ENCODE measurements around the gene POLR2L. TPM values are rescaled to one million over a fixed set of nuclear protein-coding genes. Genes with fewer than 3 reads are reported as not detected.

The POLR2L gene
- total and polyA plus RNA-seq, 2 of the 13 experiments (the other 11 are each of a cell fraction or from before 2014, with no cell fraction given) = 104 to 114 TPM

DNA sequence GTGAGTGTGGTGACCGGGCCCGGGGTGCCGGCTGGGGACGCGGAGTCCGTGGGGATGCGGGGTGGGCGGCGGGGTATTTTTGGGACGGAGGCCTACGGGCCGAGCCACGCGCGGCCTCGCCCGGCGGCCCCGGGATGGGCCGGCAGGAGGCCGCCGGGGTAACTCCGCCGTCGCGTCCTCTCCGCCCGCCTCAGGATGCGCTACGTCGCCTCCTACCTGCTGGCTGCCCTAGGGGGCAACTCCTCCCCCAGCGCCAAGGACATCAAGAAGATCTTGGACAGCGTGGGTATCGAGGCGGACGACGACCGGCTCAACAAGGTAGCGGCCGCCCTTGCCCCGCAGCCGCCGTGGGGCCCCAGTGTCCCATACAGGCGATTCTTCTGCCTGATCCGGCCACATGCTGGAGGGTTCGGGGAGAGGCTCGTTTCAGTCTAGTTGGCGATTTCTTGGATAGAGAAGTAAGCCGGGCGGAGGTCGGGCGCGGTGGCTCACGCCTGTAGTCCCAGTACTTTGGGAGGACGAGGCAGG is 32.2 kb downstream of the POLR2L start (continued):
- TF ChIP-seq, protein P1, sequence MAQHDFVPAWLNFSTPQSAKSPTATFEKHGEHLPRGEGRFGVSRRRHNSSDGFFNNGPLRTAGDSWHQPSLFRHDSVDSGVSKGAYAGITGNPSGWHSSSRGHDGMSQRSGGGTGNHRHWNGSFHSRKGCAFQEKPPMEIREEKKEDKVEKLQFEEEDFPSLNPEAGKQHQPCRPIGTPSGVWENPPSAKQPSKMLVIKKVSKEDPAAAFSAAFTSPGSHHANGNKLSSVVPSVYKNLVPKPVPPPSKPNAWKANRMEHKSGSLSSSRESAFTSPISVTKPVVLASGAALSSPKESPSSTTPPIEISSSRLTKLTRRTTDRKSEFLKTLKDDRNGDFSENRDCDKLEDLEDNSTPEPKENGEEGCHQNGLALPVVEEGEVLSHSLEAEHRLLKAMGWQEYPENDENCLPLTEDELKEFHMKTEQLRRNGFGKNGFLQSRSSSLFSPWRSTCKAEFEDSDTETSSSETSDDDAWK (CRISPR knock-in tag; IDR thresholded peaks at IDR 0.05) = no peak
- TF ChIP-seq ZNF607 (CRISPR knock-in tag; IDR thresholded peaks at IDR 0.05; ENCODE audit: borderline replicate concordance) (no peak; the same call in 1 of the 2 replicates), TOPORS (CRISPR knock-in tag; IDR thresholded peaks at IDR 0.05) (no peak), FOXK2 (IDR thresholded peaks at IDR 0.05) (no peak), GZF1 (CRISPR knock-in tag; IDR thresholded peaks at IDR 0.05) (peak; percentile 9; the same call in 1 of the 2 replicates), RBFOX2 (IDR thresholded peaks at IDR 0.05; ENCODE audit: low read depth, low read length) (no peak), ZNF616 (CRISPR knock-in tag; IDR thresholded peaks at IDR 0.05; ENCODE audit: low read depth) (0 out of 2 replicates have a peak, but pooled peaks have one; percentile 4), ZNF441 (CRISPR knock-in tag; IDR thresholded peaks at IDR 0.05; ENCODE audit: borderline replicate concordance) (peak; percentile 67; the same call in 1 of the 2 replicates), HMG20B (CRISPR knock-in tag; conservative IDR thresholded peaks at IDR 0.05) (no peak), ZNF883 (CRISPR knock-in tag; IDR thresholded peaks at IDR 0.05; ENCODE audit: not compliant biosample characterization) (no peak), DNMT3B (CRISPR knock-in tag; conservative IDR thresholded peaks at IDR 0.05) (no peak), ZNF253 (CRISPR knock-in tag; IDR thresholded peaks at IDR 0.05; ENCODE audit: borderline replicate concordance) (no peak), WIZ (CRISPR knock-in tag; IDR thresholded peaks at IDR 0.05) (no peak), ZNF572 (CRISPR knock-in tag; IDR thresholded peaks at IDR 0.05) (no peak), NRL (CRISPR knock-in tag; IDR thresholded peaks at IDR 0.05; ENCODE audit: borderline replicate concordance) (no peak), SMAD1 (CRISPR knock-in tag; IDR thresholded peaks at IDR 0.05; ENCODE audit: borderline replicate concordance, low read depth) (0 out of 2 replicates have a peak, but pooled peaks have one; percentile 0), ZSCAN12 (CRISPR knock-in tag; IDR thresholded peaks at IDR 0.05) (no peak), TEAD3 (CRISPR knock-in tag; optimal IDR thresholded peaks at IDR 0.05; ENCODE audit: borderline replicate concordance) (no peak), PRPF4 (IDR thresholded peaks at IDR 0.05; ENCODE audit: low read depth, low read length, poor library complexity, severe bottlenecking) (no peak), ZSCAN29 (CRISPR knock-in tag; conservative IDR thresholded peaks at IDR 0.05) (no peak)
- TF ChIP-seq, protein P2, sequence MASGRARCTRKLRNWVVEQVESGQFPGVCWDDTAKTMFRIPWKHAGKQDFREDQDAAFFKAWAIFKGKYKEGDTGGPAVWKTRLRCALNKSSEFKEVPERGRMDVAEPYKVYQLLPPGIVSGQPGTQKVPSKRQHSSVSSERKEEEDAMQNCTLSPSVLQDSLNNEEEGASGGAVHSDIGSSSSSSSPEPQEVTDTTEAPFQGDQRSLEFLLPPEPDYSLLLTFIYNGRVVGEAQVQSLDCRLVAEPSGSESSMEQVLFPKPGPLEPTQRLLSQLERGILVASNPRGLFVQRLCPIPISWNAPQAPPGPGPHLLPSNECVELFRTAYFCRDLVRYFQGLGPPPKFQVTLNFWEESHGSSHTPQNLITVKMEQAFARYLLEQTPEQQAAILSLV (CRISPR knock-in tag; IDR thresholded peaks at IDR 0.05; ENCODE audit: borderline replicate concordance) = peak; percentile 66; the same call in 1 of the 2 replicates
- TF ChIP-seq, protein P3, sequence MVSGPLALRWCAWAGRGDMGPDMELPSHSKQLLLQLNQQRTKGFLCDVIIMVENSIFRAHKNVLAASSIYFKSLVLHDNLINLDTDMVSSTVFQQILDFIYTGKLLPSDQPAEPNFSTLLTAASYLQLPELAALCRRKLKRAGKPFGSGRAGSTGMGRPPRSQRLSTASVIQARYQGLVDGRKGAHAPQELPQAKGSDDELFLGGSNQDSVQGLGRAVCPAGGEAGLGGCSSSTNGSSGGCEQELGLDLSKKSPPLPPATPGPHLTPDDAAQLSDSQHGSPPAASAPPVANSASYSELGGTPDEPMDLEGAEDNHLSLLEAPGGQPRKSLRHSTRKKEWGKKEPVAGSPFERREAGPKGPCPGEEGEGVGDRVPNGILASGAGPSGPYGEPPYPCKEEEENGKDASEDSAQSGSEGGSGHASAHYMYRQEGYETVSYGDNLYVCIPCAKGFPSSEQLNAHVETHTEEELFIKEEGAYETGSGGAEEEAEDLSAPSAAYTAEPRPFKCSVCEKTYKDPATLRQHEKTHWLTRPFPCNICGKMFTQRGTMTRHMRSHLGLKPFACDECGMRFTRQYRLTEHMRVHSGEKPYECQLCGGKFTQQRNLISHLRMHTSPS (CRISPR knock-in tag; IDR thresholded peaks at IDR 0.05; ENCODE audit: low read depth) = no peak
- TF ChIP-seq, protein P4, sequence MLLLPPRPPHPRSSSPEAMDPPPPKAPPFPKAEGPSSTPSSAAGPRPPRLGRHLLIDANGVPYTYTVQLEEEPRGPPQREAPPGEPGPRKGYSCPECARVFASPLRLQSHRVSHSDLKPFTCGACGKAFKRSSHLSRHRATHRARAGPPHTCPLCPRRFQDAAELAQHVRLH (CRISPR knock-in tag; IDR thresholded peaks at IDR 0.05; ENCODE audit: borderline replicate concordance, low read depth) = no peak
- TF ChIP-seq, protein P5, sequence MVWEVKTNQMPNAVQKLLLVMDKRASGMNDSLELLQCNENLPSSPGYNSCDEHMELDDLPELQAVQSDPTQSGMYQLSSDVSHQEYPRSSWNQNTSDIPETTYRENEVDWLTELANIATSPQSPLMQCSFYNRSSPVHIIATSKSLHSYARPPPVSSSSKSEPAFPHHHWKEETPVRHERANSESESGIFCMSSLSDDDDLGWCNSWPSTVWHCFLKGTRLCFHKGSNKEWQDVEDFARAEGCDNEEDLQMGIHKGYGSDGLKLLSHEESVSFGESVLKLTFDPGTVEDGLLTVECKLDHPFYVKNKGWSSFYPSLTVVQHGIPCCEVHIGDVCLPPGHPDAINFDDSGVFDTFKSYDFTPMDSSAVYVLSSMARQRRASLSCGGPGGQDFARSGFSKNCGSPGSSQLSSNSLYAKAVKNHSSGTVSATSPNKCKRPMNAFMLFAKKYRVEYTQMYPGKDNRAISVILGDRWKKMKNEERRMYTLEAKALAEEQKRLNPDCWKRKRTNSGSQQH (CRISPR knock-in tag; IDR thresholded peaks at IDR 0.05; ENCODE audit: low read depth) = no peak
